Left kidney (tissue), 2 donors: ENCODE results near the gene TSKU. TPM values are rescaled to one million over a fixed set of nuclear protein-coding genes. Genes with fewer than 3 reads are reported as not detected.

Experiments used
- DNase-seq: peaks from one replicate; pipeline ENCODE4 v3.0.0-alpha.2; 2013
- polyA plus RNA-seq: library from polyadenylated mRNA; unstranded; fragments of 120-200 nt; gene quantifications from one replicate; pipeline ENCODE4 v1.2.1, GENCODE V29; 2013; ENCODE audit not compliant: insufficient read length

The TSKU gene
- polyA plus RNA-seq, 1 donor: 21.2 TPM

DNA sequence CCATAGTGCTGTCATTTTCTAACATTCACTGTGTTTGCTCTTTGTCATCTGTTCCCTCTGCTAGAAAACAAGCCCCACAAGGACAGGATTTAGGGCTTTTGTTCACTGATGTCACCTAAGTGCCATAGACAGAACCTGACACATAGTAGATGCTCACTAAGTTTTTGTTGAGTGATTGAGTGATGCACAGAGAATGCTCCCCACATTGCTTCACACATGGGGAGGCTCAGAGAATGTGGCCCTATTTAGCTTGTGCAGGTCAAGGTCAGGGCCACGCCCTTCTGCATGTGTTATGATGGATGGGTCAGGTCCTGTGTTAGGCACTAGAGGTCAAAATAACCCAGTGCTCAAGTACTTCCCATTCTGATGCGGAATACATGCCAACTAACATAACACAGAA, 33.1 kb upstream of the TSKU start:
- no peak for DNase-seq

DNA sequence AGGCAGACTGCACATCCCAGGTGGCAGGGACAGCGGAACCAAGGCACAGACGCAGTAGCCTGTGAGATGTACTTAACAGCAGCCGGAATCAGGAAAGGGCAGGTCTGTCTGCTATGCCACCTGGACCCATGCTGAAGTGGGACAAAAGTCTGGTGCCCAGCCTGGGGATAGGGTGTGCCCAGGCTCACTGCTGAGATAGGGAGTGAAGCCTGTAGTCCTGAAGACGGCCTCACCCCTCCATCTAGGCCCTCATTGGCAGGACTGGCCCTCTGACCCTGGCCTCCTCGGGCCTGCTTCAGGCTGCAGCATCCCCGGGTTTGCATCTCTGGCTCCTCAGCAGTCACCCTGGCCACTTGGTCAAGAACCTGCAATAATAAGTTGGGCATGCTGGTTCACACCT, 32.4 kb upstream of the TSKU start:
- DNase-seq: no peak

DNA sequence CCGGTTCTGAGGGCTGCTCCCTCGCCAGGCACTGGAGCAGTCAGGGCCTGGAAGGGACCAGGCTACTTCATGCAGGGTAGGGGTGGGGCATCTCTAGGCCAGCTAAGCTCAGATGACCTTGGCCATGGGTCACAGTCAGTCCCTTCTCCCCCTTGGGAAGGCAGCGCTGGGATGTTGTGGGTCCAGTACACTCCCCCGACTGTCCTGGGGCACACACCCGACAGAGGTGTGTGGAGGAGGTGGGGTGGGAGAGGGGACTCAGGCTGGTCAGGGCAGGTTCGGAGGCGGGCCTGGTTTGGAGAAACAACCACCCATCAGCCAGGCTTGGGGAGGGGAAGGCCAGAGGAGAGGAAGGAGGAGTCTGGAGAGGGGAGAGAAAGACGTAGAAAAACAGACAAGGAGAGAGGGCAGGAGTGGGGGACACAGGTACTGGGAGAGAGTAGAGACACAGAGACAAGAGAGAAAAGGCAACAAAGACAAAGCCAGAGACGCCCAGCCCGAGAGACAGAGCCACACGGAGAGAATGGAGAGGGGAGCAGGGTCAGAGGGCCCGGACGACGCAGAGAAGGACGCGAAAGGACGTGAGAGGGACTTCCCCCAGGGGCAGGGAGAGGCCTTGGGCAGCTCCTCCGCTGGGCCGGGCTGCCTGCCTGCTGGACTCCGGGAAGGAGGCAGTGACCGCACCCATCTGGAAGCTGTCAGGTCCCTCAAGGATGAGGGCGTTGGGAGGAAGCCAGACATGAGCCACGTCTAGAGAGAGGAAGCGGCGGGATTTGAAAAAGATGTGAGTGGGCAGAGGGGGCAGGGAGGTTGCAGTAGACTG, 30.6 kb upstream of the TSKU start:
- no peak for DNase-seq

DNA sequence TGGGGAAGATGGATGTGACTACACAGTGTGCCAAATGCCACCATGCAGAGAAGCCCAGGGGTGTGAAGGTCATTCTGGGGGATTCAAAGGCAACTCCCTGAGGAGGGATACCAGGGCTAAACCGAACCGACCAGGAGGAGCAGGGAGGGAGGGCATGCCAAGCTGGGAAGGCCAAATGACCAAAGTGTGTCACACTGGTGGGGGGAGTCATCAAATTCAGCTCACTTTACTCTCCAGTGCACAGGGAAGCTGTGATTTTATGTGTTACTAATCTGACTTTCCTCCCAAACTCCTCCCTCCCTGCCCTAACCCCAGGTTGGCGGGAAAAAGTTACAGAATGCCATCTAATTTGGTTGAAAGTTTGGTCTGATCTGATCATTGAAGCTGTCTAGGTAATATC, 29.7 kb upstream of the TSKU start:
- no peak for DNase-seq

DNA sequence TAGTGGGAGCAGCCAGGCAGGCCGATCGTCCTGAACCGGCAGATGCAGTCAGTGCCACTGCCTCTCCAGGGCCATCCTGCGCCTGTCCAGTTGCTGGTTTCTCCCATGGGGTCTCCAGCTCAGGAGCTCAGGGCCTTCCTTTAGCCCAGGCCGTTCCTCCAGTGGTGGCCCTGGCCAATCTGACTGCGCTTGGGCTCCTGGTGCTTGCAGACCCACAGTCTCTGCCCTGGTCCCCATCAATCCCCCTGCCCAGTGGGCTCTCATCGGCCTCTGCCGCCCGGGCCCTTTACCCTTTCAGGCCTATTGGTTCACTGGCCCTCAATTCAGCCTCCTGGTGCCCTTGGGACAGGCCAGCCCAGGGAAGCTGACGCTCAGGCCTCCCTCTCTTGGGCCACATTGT, 29.2 kb upstream of the TSKU start:
- DNase-seq: no peak

DNA sequence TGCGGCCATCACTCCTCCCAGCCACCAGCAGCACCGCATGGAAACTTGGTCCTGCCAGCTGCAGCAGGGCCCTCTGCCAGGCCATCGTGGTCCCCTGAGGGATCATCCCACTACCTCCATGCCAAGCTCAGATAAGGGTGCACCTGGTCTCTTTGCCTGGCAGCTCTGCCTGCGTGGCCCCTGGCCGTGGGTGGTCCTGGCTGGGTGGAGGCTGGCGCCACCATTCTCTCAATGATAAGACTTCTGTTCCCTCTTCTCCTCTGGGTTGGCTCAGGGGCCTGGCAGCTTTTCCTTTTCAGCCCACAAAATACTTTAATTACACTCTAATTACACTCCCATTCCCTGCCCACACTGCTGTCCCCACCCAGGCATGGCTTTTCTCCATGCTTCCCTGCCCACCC, 26.8 kb upstream of the TSKU start:
- DNase-seq: no peak

DNA sequence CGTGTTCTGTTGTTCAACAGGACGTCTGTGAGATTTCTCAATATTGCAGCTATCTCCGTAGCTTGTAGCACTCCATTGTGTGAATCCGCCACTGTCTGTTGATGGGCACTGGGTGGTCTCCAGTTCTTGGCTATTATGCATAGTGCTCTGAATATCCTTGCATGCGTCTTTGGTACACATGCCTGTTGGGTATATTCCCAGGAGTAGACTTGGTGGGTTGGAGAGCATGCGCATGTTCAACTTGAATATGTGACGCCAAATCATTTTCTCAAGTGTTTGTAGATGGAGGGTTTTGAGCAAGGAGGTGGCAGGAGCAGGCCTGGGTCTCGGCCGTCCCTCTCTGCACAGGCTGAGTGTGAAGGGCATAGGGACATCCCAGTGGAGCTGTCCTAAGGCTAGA, 24.8 kb upstream of the TSKU start:
- DNase-seq: no peak

DNA sequence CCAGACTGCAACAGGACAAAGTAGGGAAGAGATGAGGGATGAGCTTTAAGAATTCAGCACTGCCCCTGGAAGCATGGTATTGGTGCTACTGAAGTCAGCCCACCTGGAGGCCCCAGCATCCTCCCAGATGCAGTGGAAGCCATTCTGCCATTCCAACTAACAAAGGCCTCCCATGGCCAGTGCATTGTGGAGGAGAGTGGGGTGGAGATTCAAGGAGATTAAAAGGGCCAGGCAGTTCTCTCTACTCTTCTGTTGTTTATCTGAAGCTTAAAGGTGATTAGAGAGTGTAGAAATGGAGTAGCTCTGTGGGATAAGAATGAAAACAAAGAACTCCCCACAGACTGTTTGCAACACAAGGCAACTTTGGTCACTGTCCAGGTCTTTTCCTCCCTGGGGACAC, 24.1 kb upstream of the TSKU start:
- no peak for DNase-seq

DNA sequence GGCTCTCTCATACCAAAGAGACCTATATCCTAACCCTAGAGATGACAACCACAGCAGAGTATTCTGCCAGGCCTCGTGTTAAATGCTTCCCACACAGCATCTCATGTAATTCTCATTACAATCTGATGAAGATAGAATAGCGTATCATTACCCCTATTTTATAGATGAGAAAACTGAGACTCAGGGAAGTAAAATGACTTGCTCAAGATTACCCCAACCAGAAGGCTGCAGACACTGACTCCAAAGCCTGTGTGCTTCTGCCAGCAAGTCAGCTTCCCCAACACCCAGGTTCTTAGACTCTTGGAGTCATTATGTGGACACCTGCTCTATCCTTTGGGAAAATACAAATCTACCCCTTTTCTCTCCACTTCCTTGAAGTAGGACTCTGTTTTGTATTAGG, 23.6 kb upstream of the TSKU start:
- no peak for DNase-seq

DNA sequence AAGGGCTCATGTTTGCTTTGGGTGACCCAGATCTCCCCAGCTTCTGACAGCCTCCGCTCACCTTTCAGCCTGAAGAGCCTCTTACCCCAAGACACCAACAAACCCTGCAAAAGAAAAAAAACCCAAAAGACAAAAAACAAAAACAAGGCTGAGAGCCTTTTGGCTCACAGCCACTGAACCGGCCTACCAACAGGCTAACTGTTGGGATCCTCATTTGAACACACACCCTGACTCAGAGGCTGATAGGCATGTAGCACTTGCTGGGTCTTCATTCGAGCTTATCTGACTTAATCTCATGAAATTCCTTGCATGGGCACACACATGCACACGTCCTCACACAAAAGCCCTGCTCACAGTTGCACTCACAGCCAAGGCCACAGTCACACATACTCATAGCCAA, 22.9 kb upstream of the TSKU start:
- no peak for DNase-seq

DNA sequence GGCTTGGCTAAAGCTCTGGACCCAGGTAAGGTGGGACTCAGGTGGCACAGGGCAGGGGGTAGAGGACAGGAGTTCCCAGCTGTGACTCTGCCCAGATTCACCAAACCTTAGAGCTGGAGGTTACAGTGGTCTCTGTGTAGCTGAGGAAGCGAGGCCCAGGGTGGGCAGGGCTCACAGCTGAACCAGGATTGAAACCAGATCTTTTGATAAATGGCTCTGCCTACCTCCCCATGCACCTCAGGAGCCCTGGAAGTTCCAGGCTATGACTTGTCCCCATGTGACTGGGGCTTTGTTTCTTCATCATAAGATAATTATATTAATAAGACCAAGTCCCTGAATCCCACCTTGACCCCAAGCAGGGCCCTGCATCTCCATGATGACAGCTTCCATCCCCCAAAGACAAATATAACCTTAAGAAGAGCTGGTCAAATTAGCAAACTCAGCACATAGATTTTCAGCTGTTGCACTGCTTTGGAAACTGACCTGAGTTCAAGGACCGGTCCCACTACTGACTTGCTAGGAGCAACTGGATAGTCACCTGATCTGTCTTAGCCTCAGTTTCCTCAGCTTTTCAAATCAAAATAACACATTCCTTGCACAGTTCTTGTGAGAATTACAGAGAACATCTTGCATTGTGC, 21.3 kb upstream of the TSKU start:
- no peak for DNase-seq

DNA sequence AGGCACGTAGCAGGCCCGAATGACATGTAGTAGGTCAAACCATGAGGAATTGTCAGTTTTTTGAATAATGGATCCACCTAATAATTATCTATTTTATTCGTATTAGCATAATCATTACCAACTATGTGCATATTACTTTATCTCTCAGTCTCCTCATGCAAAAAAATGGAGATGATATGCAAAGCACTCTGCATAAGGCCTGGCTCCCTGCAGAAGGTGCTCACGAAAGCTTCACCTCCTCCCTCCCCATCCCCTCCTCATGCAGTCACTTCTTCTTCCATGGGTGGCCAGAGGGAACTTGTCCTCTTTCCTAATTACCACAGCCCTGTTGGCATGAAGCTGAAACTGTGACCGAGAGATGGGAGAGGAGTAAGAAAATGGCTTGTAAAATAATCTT, 20.8 kb upstream of the TSKU start:
- DNase-seq: no peak

DNA sequence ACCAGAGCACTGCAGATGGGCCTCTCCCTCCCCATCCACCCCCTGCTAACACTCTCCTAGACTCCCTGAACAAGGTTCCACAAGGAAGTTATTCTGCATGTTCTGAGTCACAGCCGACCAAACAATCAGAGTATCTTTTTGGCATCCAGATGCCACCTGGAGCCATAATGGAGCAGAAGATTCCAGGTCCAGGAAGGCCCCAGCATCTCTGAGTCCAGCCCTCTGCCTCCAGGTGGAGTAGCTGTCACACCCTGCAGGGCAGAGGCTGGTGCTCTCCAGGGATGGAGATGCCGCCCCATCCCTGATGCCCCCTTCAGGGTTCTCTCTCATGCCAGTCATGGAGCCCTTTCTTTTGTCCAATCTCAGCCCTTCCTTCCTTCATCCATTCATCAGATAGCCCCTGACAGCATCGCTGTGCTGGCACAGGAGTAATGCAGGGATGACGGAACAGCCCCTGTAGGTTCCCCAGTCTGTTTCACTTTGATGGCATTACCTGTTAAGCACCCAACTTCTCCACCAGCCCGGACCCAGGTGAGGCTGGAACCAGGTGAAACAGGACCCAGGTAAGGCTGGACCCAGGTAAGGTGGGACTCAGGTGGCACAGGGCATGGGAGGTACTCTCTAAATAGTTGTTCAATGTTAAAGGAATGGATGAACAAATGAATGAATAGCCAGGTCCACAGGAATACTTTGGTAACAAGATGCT, 20.1 kb upstream of the TSKU start:
- no peak for DNase-seq

DNA sequence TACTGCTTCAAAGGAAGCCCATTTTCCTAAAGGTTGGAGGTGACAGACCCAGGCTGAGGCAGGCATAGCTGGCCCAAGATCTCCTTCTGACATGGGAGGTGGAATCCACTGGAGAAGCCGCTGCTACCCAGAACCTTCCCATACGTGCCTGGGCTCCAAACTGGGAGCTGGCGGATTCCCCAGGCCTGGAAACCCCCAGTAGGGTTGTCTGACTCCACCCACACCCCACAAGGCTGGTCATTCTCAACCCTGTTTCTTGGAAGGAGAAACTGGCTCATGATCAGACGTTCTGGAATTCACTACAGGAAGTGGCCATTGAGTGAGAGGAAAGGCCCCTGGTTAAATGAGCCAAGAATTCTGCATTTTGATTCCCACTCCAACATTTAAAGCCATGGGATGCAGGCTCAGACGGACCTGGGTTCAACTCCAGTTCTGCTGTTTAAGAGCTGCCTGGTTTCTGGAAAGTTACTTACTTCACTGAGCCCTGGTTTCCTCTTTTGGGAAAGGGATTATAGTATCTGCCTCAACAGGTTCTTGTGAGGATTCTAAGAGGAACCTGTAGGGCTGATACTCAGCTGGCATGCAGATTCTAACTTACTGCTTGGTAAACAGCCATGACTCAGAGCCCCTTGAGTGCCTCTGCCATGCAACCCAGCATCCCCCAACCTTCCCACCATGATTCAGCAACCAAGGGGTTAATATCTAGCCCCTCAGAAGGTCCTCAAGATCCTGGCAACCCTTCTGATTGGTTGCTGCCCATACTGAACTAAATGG, 19.4 kb upstream of the TSKU start:
- no peak for DNase-seq

DNA sequence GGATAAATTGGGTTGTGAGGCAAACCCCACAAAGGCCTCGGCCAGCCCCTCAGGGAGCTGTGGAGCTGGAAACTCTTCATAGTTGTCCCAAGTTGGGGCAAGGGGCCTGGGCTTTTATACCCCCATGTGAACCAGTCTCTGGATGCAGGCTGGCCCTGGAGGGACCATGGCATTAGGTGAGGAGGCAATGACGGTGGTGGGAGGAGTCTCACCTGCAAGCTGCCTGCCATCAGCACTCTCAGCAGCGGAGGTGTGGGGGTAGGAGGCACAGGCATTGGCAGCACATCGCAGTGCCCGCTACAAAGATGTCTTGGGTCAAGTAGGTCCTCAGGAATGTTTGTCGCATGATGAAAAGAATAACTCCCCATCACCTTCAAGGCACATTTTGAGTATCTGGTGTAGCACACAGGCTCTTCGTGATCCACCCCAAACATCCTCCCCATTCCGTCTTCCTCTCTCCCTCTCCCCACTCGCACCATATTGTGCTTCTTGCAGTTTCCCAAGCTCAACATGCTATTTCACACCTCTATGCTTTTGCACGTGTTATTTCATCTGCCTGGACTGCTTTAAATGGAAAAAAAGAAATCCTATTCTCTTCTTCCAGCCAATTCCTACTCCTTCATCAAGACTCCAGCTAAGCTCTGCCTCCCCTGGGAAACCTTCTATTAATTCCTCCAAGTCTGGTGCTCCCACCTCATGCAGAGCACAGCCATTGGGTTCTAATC, 18.1 kb upstream of the TSKU start:
- DNase-seq: no peak

DNA sequence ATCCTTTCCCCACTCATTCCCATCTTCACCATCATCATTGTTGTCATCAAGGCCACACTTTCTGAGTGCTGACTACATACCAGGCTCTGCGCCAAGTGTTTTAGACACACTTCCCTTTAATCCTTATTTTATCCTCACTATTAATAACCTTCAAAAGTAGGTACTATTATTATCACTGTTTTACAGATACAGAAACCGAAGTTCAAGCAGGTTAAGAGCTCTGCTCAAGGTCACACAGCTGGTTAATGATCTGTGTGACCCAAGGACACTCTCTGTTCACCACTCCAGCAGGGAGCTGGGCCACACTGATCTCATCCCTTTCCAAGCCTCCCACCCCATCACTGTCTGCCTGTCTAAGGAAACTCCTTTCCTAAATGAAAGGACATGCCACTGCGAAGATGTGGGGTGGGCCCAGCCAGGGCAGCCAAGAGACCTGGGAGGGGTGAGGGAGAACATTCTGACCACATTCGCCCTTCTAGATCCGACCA, 17.2 kb upstream of the TSKU start:
- DNase-seq: no peak

DNA sequence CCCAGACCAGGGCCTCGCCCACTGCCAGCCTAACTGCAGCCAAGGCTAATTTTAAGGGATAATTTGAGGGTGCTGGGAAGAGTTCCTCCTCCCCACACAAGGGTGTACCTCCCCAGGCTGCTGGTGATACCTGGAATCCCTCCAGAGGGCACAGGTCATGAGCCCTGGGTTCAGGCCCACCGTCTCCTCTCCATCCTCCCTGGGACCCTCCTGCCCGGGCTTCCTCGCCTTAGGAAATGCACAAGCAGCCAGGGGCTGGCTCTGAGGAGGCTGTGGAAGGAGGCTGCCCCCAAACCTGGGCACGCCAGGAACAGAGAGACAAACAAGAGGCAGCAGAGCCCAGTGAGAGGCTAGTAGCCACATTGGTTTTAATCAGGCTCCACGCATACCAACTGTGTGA, 16.6 kb upstream of the TSKU start:
- DNase-seq: no peak

DNA sequence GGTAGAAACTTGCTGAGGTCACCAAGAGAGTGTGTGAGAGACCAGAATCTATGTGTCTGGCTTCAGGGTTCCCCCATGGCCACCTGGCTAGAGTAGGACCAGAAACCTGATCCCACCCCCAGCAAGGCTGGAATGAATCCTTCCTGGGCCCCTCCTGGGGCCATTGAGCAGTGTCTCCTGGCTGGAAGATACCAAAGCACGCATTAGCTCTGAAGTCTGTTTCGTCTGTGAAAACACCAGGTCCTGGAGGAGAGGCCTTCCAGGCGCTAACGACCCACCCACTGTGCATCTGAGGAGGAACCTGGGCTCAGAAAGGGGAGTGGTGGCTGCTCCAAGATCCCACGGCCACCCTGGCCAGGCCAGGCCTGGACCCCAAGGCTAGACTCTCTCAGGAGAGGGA, 15.5 kb upstream of the TSKU start:
- DNase-seq: no peak

DNA sequence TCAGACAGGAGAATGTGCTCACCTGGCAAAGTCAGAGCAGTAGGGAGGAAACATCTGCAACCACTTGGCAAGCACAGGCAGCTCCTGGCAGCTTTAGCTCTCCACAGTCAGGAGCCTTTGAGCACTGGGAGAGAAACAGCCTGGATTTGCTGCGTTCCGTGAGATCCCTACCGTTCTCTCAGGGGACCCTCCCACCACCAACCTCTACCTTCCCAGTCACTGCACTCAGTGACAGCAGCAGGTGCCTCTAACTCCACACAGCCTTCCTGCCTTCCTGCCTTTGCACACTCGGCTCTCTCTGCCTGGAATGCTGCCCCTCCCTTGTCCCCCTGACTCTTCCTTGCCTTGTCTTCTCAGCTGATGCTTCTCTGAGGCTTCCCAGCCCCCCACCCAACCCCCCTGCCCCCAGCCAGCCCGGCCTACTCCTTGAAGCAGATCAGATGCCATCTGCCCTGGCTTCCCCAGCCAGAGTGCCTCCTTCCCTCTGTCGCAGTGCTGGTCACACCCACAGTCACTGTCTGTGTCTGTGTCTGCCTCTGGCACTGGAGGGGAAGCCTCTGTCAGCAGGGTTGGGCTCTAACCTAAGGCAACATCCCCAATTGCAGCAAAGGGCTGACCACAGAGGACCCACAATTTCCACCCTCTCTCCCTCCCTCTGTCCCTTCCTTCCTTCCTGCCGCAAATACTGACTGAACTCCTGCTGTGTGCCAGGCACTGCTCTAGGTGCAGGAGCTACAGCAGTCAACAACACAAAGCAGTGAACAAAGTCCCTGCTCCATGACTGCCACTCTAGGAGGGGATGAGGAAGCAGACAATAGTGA, 14.9 kb upstream of the TSKU start:
- DNase-seq: no peak

DNA sequence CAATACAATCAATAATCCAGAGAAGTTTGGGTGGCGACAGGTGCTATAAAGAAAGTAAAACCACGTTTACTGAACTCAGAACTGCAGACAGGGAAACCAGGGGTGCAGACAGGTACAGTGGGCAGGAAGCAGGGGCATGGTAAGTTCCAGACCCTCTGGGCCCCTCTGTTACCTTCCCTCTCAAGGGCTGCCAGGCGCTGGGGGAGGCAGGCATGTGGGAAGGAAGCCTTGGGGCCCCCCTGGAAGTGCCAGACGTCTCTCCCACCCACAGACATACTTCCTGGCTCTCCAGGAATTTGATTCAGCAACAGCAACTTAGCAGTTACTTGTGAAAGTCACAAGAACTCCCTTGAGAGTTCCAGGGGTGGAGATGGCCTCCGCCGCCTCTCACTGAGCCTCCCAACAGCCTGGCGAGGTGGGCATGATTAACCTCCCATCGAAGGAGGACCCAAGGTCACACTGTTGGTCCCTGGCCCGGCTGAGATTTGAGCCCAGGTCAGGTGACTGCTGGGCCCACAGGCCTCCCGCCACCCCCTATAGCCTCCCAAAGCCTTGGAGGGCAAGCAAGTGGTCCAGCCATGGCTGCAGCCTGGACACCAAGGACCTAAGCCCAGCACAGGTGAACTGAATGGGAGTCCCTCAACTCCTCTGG, 14.1 kb upstream of the TSKU start:
- DNase-seq: no peak
